HEK293 (cell line): ENCODE measurements around the gene GIMAP1.

ENCODE experiments used
- CTCF ChIA-PET: fragments of 350-600 bp; formaldehyde crosslinking; extraction: SDS; loops from one replicate; lab custom pipeline; 2021; ENCODE audit warnings: antibody characterized with exemption; lab: Yijun Ruan, JAX
- POLR2A ChIA-PET: fragments of 300-600 bp; formaldehyde crosslinking; extraction: SDS; loops from one replicate; lab custom pipeline; 2020; ENCODE audit warnings: antibody characterized with exemption, inconsistent platforms; lab: Yijun Ruan, JAX
- H3K27ac ChIP-seq: fragments of 200-500 bp; sonication (Bioruptor generic); 2 replicates; pipeline ENCODE4 v1.5.1; 2014; ENCODE audit warnings: low read depth, low read length, control low read depth, inconsistent platforms; ENCODE audit errors: extremely low read depth
- H3K36me3 ChIP-seq, 2 experiments: fragments of 200-500 bp in 1 of 2; sonication (Bioruptor generic) in 1 of 2; 1 replicate in 1 of 2; 2 replicates in 1 of 2; pipeline ENCODE4 v1.5.1; 2014 to 2017; ENCODE audit warnings: inconsistent platforms in 2 of 2, low read length in 2 of 2; ENCODE audit not compliant: control insufficient read depth in 2 of 2, insufficient read depth in 1 of 2
- H3K4me1 ChIP-seq: fragments of 200-500 bp; sonication (Bioruptor generic); 2 replicates; pipeline ENCODE4 v1.5.1; 2014; ENCODE audit warnings: mild to moderate bottlenecking, low read length, inconsistent platforms; ENCODE audit not compliant: control insufficient read depth, insufficient read depth
- H3K4me3 ChIP-seq: 2 replicates; pipeline ENCODE4 v1.5.1; 2011; ENCODE audit warnings: low read depth, mild to moderate bottlenecking, control low read depth, low read length, moderate library complexity
- H3K9me3 ChIP-seq: fragments of 200-500 bp; sonication (Bioruptor generic); 2 replicates; pipeline ENCODE4 v1.5.1; 2014; ENCODE audit warnings: low read depth, low read length, inconsistent platforms; ENCODE audit not compliant: control insufficient read depth, insufficient read depth
- FEZF1 ChIP-seq: fragments of 450-650 bp; formaldehyde crosslinking; IDR thresholded peaks from 2 replicates; pipeline ENCODE4 v1.5.1; 2016; ENCODE audit warnings: missing biosample characterization, missing genetic modification characterization
- HOXD13 ChIP-seq: sonication (generic); formaldehyde crosslinking; IDR thresholded peaks from 2 replicates; pipeline ENCODE4 v1.8.0; 2022; ENCODE audit warnings: missing genetic modification reagents, borderline replicate concordance
- KLF8 ChIP-seq: fragments of 450-650 bp; formaldehyde crosslinking; IDR thresholded peaks from 2 replicates; pipeline ENCODE4 v1.5.1; 2016; ENCODE audit warnings: missing biosample characterization, missing genetic modification characterization
- MEIS1 ChIP-seq: sonication (generic); formaldehyde crosslinking; IDR thresholded peaks from 2 replicates; pipeline ENCODE4 v1.8.1; 2022; ENCODE audit warnings: missing genetic modification reagents, mild to moderate bottlenecking, borderline replicate concordance
- OSR2 ChIP-seq: fragments of 450-650 bp; formaldehyde crosslinking; IDR thresholded peaks from 2 replicates; pipeline ENCODE4 v1.5.1; 2016; ENCODE audit warnings: missing biosample characterization, missing genetic modification characterization
- OVOL3 ChIP-seq: fragments of 450-650 bp; formaldehyde crosslinking; IDR thresholded peaks from 2 replicates; pipeline ENCODE4 v1.5.1; 2016; ENCODE audit warnings: missing biosample characterization, missing genetic modification characterization
- PRDM1 ChIP-seq: fragments of 450-650 bp; formaldehyde crosslinking; IDR thresholded peaks from 2 replicates; pipeline ENCODE4; 2016; ENCODE audit warnings: missing biosample characterization, missing genetic modification characterization
- REPIN1 ChIP-seq: fragments of 450-650 bp; formaldehyde crosslinking; IDR thresholded peaks from 2 replicates; pipeline ENCODE4 v1.5.1; 2017; ENCODE audit warnings: missing biosample characterization, missing genetic modification characterization, low read depth
- SALL2 ChIP-seq: fragments of 450-650 bp; formaldehyde crosslinking; IDR thresholded peaks from 2 replicates; pipeline ENCODE4 v1.5.0; 2017; ENCODE audit warnings: missing biosample characterization, mild to moderate bottlenecking, missing genetic modification characterization, borderline replicate concordance
- TCF7L2 ChIP-seq: IDR thresholded peaks from 2 replicates; pipeline ENCODE4 v1.6.1; 2011; ENCODE audit warnings: low read depth, mild to moderate bottlenecking, inconsistent platforms, low read length, moderate library complexity, borderline replicate concordance
- ZBTB20 ChIP-seq: fragments of 450-650 bp; formaldehyde crosslinking; IDR thresholded peaks from 2 replicates; pipeline ENCODE4 v1.5.1; 2016; ENCODE audit warnings: missing biosample characterization, missing genetic modification characterization
- ZNF155 ChIP-seq: fragments of 450-650 bp; formaldehyde crosslinking; IDR thresholded peaks from 2 replicates; pipeline ENCODE4 v1.5.1; 2016; ENCODE audit warnings: missing biosample characterization, missing genetic modification characterization
- ZNF202 ChIP-seq: fragments of 450-650 bp; formaldehyde crosslinking; IDR thresholded peaks from 2 replicates; pipeline ENCODE4 v1.5.1; 2016; ENCODE audit warnings: missing biosample characterization, missing genetic modification characterization, borderline replicate concordance
- ZNF211 ChIP-seq: fragments of 450-650 bp; formaldehyde crosslinking; IDR thresholded peaks from 2 replicates; pipeline ENCODE4 v1.5.1; 2016; ENCODE audit warnings: low read depth, missing biosample characterization, missing genetic modification characterization
- ZNF223 ChIP-seq: fragments of 450-650 bp; formaldehyde crosslinking; IDR thresholded peaks from 2 replicates; pipeline ENCODE4 v1.5.1; 2016; ENCODE audit warnings: missing biosample characterization, missing genetic modification characterization
- ZNF23 ChIP-seq: fragments of 450-650 bp; formaldehyde crosslinking; IDR thresholded peaks from 2 replicates; pipeline ENCODE4 v1.5.1; 2016; ENCODE audit warnings: missing biosample characterization, missing genetic modification characterization, borderline replicate concordance
- ZNF335 ChIP-seq: fragments of 450-650 bp; formaldehyde crosslinking; conservative IDR thresholded peaks from 2 replicates; pipeline ENCODE4 v1.5.1; 2016; ENCODE audit warnings: missing biosample characterization, missing genetic modification characterization
- ZNF341 ChIP-seq: fragments of 450-650 bp; formaldehyde crosslinking; IDR thresholded peaks from 2 replicates; pipeline ENCODE4; 2016; ENCODE audit warnings: low read depth, missing biosample characterization, missing genetic modification characterization
- ZNF391 ChIP-seq: fragments of 450-650 bp; formaldehyde crosslinking; IDR thresholded peaks from 2 replicates; pipeline ENCODE4 v1.5.1; 2016; ENCODE audit warnings: low read depth, missing biosample characterization, missing genetic modification characterization, borderline replicate concordance
- ZNF416 ChIP-seq: fragments of 450-650 bp; formaldehyde crosslinking; IDR thresholded peaks from 2 replicates; pipeline ENCODE4 v1.5.1; 2016; ENCODE audit warnings: missing biosample characterization, missing genetic modification characterization
- ZNF423 ChIP-seq: fragments of 450-650 bp; formaldehyde crosslinking; IDR thresholded peaks from 2 replicates; pipeline ENCODE4 v1.5.1; 2016; ENCODE audit warnings: missing biosample characterization, missing genetic modification characterization
- ZNF514 ChIP-seq: fragments of 450-650 bp; formaldehyde crosslinking; IDR thresholded peaks from 2 replicates; pipeline ENCODE4 v1.5.1; 2016; ENCODE audit warnings: missing biosample characterization, missing genetic modification characterization
- ZNF701 ChIP-seq: fragments of 450-650 bp; formaldehyde crosslinking; IDR thresholded peaks from 2 replicates; pipeline ENCODE4 v1.5.1; 2016; ENCODE audit warnings: missing biosample characterization, missing genetic modification characterization
- ZNF76 ChIP-seq: fragments of 450-650 bp; formaldehyde crosslinking; IDR thresholded peaks from 2 replicates; pipeline ENCODE4; 2016; ENCODE audit warnings: low read depth, missing biosample characterization, missing genetic modification characterization, borderline replicate concordance
- ZNF768 ChIP-seq: fragments of 450-650 bp; formaldehyde crosslinking; IDR thresholded peaks from 2 replicates; pipeline ENCODE4 v1.5.1; 2018; ENCODE audit warnings: missing biosample characterization, mild to moderate bottlenecking, missing genetic modification characterization
- ZNF776 ChIP-seq: fragments of 450-650 bp; formaldehyde crosslinking; IDR thresholded peaks from 2 replicates; pipeline ENCODE4 v1.5.0; 2017; ENCODE audit warnings: missing biosample characterization, missing genetic modification characterization, borderline replicate concordance
- ZSCAN16 ChIP-seq: fragments of 450-650 bp; formaldehyde crosslinking; IDR thresholded peaks from 2 replicates; pipeline ENCODE4 v1.5.1; 2016; ENCODE audit warnings: missing biosample characterization, missing genetic modification characterization
- ZSCAN23 ChIP-seq: fragments of 450-650 bp; formaldehyde crosslinking; IDR thresholded peaks from 2 replicates; pipeline ENCODE4 v1.5.1; 2016; ENCODE audit warnings: missing biosample characterization, missing genetic modification characterization
- ZSCAN30 ChIP-seq: fragments of 450-650 bp; IDR thresholded peaks from 2 replicates; pipeline ENCODE4 v1.5.1; 2018; ENCODE audit warnings: missing biosample characterization, mild to moderate bottlenecking, missing genetic modification characterization, moderate library complexity
- TF ChIP-seq, protein P1 (sequence below): fragments of 450-650 bp; formaldehyde crosslinking; IDR thresholded peaks from 2 replicates; pipeline ENCODE4 v1.5.1; 2016; ENCODE audit warnings: missing biosample characterization, missing genetic modification characterization, borderline replicate concordance
- TF ChIP-seq, protein P2 (sequence below): fragments of 450-650 bp; formaldehyde crosslinking; IDR thresholded peaks from 2 replicates; pipeline ENCODE4 v1.5.1; 2017; ENCODE audit warnings: missing biosample characterization, missing genetic modification characterization

Gene GIMAP1

DNA sequence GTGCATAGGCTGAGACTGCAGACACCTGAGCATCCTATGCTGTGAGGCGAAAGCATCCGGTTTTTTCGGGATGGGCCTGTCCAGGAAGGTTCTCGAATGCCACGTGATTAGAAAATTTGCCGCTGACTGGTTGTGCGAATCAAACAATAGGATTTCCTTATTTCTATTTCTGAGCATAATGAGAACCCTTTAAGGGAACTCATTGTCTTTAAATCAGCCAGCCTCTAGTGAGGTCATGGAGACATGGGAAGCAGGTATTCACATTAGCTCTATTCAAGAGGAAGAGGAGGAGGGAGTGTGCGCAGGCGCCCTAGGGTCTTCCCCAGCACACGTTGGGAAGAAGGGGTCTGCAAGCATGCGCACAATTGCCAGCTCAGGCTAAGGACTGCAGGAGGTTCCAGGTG, 5.6 kb downstream of the GIMAP1 start:
- Histone ChIP-seq H3K4me3 (no peak overlapping the region), H3K9me3 (no peaks in the 10 kb centered on the region), H3K4me1 (no peaks in the 10 kb centered on the region), H3K27ac (no peak overlapping the region), H3K36me3 (no peaks in the 10 kb centered on the region)
- POLR2A ChIA-PET: no interaction called here
- CTCF ChIA-PET: interaction anchor here (0.5 kb wide), 1 partner anchor 275 kb away, joined by 3 read pairs; no protein-coding TSS in a partner anchor
- TF ChIP-seq ZNF202 (tag by site-specific recombination): no peak
- no peak for TF ChIP-seq ZNF768 (tag by site-specific recombination)
- TF ChIP-seq PRDM1: no peak
- TF ChIP-seq KLF8 (tag by site-specific recombination): no peak
- no peak for TF ChIP-seq ZNF23 (tag by site-specific recombination)
- no peak for TF ChIP-seq ZSCAN23 (tag by site-specific recombination)
- no peak for TF ChIP-seq MEIS1 (CRISPR knock-in tag)
- no peak for TF ChIP-seq REPIN1 (tag by site-specific recombination)
- no peak for TF ChIP-seq HOXD13 (CRISPR knock-in tag)
- TF ChIP-seq OVOL3: no peak
- TF ChIP-seq ZNF341 (tag by site-specific recombination): no peak
- no peak for TF ChIP-seq ZNF514

DNA sequence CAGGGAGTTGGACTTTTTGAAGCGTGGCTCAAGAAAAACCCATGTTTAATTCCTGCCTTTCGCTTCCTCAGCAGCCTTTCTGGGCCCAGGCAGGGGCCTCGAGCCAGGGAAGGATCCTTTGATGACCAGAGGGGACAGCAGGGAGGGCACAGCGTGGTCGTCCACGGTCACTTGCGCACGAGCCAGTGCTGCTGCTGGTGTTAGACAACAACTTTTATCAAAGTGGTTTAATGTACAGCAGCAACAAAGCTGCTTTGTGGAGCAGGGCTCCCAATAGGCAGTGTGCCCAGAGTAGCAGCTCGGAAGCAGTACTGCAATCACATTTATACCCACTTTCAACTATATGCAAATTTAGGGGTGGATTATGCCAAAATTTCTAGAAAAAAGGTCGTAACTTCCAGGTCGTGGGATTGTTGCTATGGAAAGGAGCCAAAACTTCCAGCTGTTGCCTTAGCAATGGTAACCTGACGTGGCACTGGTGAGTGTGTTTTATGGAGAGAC, 6.1 kb downstream of the GIMAP1 start:
- TF ChIP-seq SALL2: no peak
- no peak for TF ChIP-seq ZNF155 (tag by site-specific recombination)
- no peak for TF ChIP-seq ZNF223 (tag by site-specific recombination)
- no peak for TF ChIP-seq ZNF391 (tag by site-specific recombination)
- TF ChIP-seq FEZF1 (tag by site-specific recombination): no peak
- TF ChIP-seq, protein P1, sequence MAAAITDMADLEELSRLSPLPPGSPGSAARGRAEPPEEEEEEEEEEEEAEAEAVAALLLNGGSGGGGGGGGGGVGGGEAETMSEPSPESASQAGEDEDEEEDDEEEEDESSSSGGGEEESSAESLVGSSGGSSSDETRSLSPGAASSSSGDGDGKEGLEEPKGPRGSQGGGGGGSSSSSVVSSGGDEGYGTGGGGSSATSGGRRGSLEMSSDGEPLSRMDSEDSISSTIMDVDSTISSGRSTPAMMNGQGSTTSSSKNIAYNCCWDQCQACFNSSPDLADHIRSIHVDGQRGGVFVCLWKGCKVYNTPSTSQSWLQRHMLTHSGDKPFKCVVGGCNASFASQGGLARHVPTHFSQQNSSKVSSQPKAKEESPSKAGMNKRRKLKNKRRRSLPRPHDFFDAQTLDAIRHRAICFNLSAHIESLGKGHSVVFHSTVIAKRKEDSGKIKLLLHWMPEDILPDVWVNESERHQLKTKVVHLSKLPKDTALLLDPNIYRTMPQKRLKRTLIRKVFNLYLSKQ (tag by site-specific recombination): no peak
- TF ChIP-seq ZSCAN16 (tag by site-specific recombination): no peak
- no peak for TF ChIP-seq ZBTB20 (tag by site-specific recombination)
- TF ChIP-seq HOXD13 (CRISPR knock-in tag): no peak
- no peak for TF ChIP-seq OSR2 (tag by site-specific recombination)
- no peak for TF ChIP-seq TCF7L2
- no peak for TF ChIP-seq ZNF76 (tag by site-specific recombination)
- TF ChIP-seq, protein P2, sequence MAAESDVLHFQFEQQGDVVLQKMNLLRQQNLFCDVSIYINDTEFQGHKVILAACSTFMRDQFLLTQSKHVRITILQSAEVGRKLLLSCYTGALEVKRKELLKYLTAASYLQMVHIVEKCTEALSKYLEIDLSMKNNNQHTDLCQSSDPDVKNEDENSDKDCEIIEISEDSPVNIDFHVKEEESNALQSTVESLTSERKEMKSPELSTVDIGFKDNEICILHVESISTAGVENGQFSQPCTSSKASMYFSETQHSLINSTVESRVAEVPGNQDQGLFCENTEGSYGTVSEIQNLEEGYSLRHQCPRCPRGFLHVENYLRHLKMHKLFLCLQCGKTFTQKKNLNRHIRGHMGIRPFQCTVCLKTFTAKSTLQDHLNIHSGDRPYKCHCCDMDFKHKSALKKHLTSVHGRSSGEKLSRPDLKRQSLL (tag by site-specific recombination): no peak
- no peak for TF ChIP-seq ZNF335
- no peak for TF ChIP-seq ZSCAN30 (tag by site-specific recombination)
- TF ChIP-seq ZNF423 (tag by site-specific recombination): no peak
- no peak for TF ChIP-seq ZNF416 (tag by site-specific recombination)
- TF ChIP-seq ZNF776 (tag by site-specific recombination): no peak
- no peak for TF ChIP-seq ZNF211 (tag by site-specific recombination)
- TF ChIP-seq ZNF701 (tag by site-specific recombination): no peak
- ChIA-PET CTCF (no interaction called here), POLR2A (no interaction called here)
- Histone ChIP-seq H3K4me1 (no peaks in the 10 kb centered on the region), H3K4me3 (no peak overlapping the region), H3K9me3 (no peaks in the 10 kb centered on the region), H3K36me3 (no peaks in the 10 kb centered on the region), H3K27ac (no peak overlapping the region)
